ENCODE measurements around the gene CTSF.

CTSF gene

GRCh38 chr11:66529655-66530054 is 38.8 kb downstream of the CTSF start:
- DNase-seq, result no peak

- no peak for DNase-seq
These were observed 39.3 kb downstream of the CTSF start for GRCh38 chr11:66529069-66529468.

GRCh38 chr11:66524304-66525040 is 43.9 kb downstream of the CTSF start:
- no peak for DNase-seq

GRCh38 chr11:66523611-66524010 is 44.8 kb downstream of the CTSF start:
- no peak for DNase-seq

All from RPMI8226 (cell line).